Hypothalamus (tissue), 51 donors: ENCODE data around the gene PTPRK.
A peak's percentile ranks its signal among the peaks of the same experiment; 100 is the strongest.
"Not testable (repeated sequence)": the region's sequence is repeated elsewhere in the genome, so short reads cannot be mapped to it uniquely, and the experiment has no call there.

Experiments
- DNase-seq, 51 donors: peaks; one replicate each; lab custom pipeline; 2025; lab: John Stamatoyannopoulos, UW

Gene PTPRK

DNA sequence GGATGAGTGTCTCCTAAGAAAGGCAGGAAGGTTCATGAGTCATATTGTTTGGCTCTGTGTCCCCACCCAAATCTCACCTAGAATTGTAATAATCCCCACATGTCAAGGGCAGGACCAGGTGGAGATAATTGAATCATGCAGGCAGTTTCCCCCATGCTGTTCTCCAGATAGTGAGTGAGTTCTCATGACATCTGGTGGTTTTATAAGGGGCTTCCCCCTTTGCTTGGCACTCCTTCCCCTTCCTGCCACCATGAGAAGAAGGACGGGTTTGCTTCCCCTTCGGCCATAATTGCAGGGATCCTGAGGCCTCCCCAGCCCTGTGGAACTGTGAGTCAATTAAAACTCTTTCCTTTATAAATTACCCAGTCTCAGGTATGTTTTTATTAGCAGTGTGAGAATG is 542.2 kb downstream of the PTPRK start:
- DNase-seq = not testable (repeated sequence)

DNA sequence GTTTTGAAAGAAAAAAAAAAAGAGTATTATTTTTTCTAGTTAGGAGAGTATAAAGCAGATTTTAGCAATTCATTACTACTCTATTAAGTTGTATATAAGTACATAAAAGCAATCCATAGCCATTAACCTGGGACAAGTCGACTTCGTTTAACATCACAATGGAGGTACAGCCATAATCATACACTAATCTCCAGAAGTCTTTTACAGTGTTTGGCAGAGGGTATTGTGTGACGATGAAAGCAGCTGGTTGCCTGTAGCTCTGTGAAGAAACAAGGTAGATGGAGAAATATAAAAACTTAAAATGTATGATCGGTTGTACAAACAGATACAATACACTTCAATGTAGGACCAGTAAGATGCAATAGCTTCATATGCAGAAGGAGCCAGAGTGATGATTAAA is 543.6 kb downstream of the PTPRK start:
- no peak for DNase-seq

- DNase-seq = no peak
Observed at GRCh38 chr6:127976111-127976510, 544.3 kb downstream of the PTPRK start.

- DNase-seq = no peak
Observed at GRCh38 chr6:127972815-127973214, 547.6 kb downstream of the PTPRK start.

- no peak for DNase-seq
Observed at GRCh38 chr6:127971945-127972391, 548.4 kb downstream of the PTPRK start.

DNA sequence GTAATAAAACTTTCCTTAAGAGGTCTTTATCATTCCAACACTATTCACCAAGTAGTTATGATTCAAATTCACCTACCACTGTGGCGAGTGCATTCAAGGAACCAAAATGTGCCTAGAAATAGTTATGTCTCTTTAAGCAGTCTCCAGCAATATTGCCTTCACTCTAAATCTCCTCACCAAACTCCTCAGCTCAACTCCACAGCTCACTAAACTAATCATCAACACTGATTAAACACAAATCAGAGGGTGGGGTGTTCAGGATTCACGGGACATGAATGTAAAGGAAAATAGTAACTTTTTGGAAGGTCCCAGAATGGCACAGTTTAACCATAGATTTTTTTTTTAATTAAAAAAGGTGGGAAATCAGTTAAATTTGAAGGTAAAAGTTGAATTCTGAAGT is 549.0 kb downstream of the PTPRK start:
- DNase-seq = no peak

GRCh38 chr6:127969701-127970100 is 550.7 kb downstream of the PTPRK start:
- no peak for DNase-seq

DNA sequence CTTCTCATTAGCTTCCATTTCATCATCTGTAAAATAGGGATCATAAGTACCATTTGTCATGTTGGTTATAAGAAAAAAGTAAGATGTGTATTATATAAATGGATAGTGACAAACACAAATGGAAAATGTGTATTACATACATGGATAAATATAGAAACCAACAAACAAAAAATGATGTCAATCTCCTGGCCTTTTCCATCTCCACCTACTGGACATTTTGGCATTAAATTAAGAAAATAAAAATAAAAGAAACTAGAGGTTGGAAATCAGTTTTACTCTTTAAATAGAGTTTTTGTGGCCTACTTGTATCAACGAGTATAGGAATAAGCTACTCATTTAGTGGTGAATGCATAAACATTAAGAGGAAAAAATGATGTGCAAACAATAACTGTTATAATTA is 552.0 kb downstream of the PTPRK start:
- no peak for DNase-seq

DNA sequence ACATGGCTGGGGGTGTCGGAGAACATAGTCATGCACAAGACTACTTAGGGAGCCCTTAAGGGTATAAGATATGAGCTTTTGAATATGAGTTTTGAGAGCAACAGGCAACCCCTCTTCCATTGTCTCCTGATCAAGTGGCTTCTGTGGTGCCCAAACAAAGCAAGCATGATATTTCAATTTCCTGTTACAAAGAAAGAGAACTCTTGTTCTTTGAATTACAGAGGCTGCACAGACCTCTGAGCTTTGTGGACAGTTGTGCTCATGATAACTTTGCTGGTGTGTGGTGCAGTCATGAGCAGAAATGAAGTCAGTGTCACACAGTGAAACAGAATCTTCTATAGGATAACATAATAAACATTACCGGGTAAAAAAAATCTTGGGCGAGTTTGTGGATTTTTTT is 552.7 kb downstream of the PTPRK start:
- DNase-seq = peak in 12 of 51 donors; percentile 1 to 38 (median 7)

GRCh38 chr6:127966616-127967015 is 553.8 kb downstream of the PTPRK start:
- DNase-seq = no peak

DNA sequence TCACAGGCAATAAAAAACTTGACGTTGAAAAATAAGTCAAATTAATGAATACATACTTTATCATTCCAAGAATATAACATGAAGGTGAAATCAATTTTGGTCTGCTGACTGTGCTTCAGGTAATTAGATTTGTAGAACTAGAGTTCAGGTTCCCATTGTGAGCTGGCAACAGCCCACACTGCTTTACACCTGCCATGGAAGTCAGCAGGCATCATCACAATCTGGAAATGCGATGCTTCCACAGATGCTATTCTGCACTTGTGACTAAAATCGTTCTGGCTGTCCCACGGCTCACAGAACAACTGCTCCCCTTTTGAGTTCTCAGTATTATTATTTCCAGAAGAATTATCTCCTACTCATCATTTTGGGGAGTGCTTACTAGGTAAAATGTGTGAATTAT is 556.9 kb downstream of the PTPRK start:
- DNase-seq = no peak

DNA sequence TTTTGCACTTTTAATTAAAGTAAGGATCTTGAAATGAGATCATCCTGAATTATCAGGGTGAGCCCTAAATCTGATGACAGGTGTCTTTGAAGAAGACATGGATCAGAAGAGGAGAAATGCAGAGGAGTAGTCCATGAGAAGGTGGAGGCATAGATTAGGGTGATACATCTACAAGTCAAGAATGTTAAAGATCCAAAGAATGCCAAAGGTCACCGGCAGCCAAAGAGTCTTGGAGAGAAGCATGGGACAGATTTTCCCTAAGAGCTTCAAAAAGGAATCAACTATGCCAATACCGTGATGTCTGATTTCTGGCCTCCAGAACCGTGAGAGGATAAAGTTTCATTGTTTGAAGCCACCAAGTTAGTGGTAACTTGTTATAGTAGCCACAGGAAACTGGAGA is 560.5 kb downstream of the PTPRK start:
- no peak for DNase-seq

- DNase-seq = no peak
Observed at GRCh38 chr6:127956956-127957355, 563.4 kb downstream of the PTPRK start.

- no peak for DNase-seq
Observed at GRCh38 chr6:127956260-127956888, 564.0 kb downstream of the PTPRK start.

DNA sequence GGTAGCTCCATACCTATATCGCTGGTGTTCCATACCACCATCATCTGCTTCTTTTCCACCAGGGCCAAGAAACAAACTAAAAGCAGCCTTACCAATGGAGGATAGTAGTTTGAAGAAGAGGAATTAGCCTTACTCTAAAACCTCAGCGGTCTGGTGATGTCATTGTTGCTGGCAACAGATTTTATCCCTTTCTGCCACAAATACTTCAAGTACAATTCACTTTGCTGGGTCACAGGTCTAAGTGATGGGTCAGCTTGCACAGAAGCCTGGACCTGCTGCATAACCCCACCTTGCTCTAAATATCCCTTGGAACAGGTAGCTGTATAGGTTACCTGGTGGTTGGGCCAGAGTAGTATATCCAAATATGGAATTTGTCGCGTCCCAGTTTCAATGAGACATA is 566.3 kb downstream of the PTPRK start:
- no peak for DNase-seq

- no peak for DNase-seq
Observed at GRCh38 chr6:127952831-127953230, 567.6 kb downstream of the PTPRK start.

GRCh38 chr6:127952176-127952575 is 568.2 kb downstream of the PTPRK start:
- DNase-seq = no peak

DNA sequence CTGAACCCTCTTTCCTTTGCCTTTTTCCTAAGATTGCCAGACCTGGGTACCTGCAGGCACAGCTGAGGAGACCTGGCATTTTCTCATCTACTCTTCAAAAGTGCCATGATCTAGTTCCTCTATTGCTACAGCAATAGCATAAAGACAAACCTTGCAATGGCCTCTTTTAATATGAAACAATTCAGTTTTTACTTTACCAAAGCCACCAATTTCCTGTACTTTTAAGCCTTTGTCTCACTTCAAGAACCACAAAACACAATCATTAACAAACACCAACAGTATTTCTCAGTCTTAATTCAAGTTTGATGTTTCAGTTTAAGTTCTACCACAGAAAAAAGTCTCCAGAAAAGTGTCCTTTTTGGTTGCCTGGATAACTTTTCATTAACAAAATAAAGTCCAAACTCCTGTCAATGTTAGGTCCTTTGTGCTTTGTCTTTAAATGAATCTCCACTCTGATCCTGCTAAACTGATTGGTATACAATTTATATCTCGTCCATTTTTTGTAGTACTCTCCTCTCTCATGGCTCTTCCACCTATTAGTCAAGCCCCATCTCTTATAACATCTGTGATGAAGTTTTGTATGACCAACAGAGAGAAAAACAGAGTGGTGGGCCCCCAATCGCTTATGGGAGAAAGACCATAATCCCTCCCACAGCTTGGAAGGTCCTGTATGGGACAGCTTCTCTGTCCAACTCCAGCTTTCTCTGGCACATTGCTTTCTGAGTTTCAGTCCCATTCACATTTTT is 569.1 kb downstream of the PTPRK start:
- DNase-seq = no peak

GRCh38 chr6:127950566-127951145 is 569.7 kb downstream of the PTPRK start:
- DNase-seq = no peak

DNA sequence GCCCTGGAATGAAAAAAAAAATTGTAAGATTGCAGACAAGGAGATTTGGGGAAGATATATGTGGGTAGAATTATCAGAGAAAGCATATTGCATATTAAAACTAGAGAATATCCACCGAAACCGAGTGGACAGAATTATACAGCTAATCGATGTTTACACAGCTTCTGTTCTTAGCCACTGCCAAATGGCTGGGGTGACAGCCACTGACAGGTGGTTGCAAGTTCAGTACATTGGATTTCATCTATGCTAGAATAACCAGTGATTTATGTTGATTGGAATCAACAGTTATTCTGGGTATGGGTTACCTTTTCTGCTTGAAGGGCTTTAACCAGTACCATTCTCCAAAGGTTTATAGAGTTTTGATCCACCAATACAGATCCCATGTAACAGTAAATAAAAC is 571.1 kb downstream of the PTPRK start:
- no peak for DNase-seq

- no peak for DNase-seq
Observed at GRCh38 chr6:127946388-127946787, 574.0 kb downstream of the PTPRK start.

GRCh38 chr6:127945434-127946097 is 574.8 kb downstream of the PTPRK start:
- no peak for DNase-seq
